Right lung (tissue), 10 donors: ENCODE results near the gene NDUFB2. TPM values are rescaled to one million over a fixed set of nuclear protein-coding genes. Genes with fewer than 3 reads are reported as not detected.
"Not testable (repeated sequence)": the region's sequence is repeated elsewhere in the genome, so short reads cannot be mapped to it uniquely, and the experiment has no call there.

Source experiments
- DNase-seq, 2 donors: peaks; one replicate each; pipeline ENCODE4 v3.0.0-alpha.2; 2013
- long read RNA-seq, 8 donors: transcript quantifications; one replicate each; lab custom pipeline, GENCODE V29; 2026
- polyA plus RNA-seq, 5 donors: library from polyadenylated mRNA; unstranded; fragments of 120-200 nt; gene quantifications; one replicate each; pipeline versions ENCODE4 v1.2.1 to v1.2.3, GENCODE V29; 2013; ENCODE audit warnings: inconsistent platforms in 1 of 5, low replicate concordance in 1 of 5; ENCODE audit not compliant: insufficient read length in 5 of 5, insufficient read depth in 1 of 5

NDUFB2 gene
- polyA plus RNA-seq: 100 to 1,000 TPM; 110 to 211 (median 135) TPM
- long read RNA-seq, donor 1, transcript NDUFB2-201 (4 exons, 504 nt): major isoform, 260 of 428 reads
- long read RNA-seq, donor 1, transcript NDUFB2-207 (3 exons, 1,101 nt): minor isoform, 12 of 428 reads
- long read RNA-seq, donor 1, transcript NDUFB2-214 (3 exons, 665 nt): minor isoform, 17 of 428 reads
- long read RNA-seq, donor 1, partial matches to known transcripts: 134 of 428 reads
- long read RNA-seq, donor 1, other reads (novel, unspliced or antisense): 0 of 428 reads
- long read RNA-seq, donor 2, transcript NDUFB2-214 (3 exons, 665 nt): minor isoform, 7 of 221 reads
- long read RNA-seq, donor 2, transcript NDUFB2-201 (4 exons, 504 nt): major isoform, 137 of 221 reads
- long read RNA-seq, donor 2, transcript NDUFB2-207 (3 exons, 1,101 nt): minor isoform, 6 of 221 reads
- long read RNA-seq, donor 2, partial matches to known transcripts: 71 of 221 reads
- long read RNA-seq, donor 2, other reads (novel, unspliced or antisense): 0 of 221 reads
- long read RNA-seq, donor 3, transcript NDUFB2-207 (3 exons, 1,101 nt): minor isoform, 7 of 381 reads
- long read RNA-seq, donor 3, transcript NDUFB2-201 (4 exons, 504 nt): major isoform, 195 of 381 reads
- long read RNA-seq, donor 3, transcript NDUFB2-214 (3 exons, 665 nt): minor isoform, 25 of 381 reads
- long read RNA-seq, donor 3, partial matches to known transcripts: 153 of 381 reads
- long read RNA-seq, donor 3, other reads (novel, unspliced or antisense): 0 of 381 reads
- long read RNA-seq, donor 4, transcript NDUFB2-201 (4 exons, 504 nt): major isoform, 102 of 186 reads
- long read RNA-seq, donor 4, transcript NDUFB2-214 (3 exons, 665 nt): minor isoform, 12 of 186 reads
- long read RNA-seq, donor 4, transcript NDUFB2-207 (3 exons, 1,101 nt): minor isoform, 6 of 186 reads
- long read RNA-seq, donor 4, partial matches to known transcripts: 64 of 186 reads
- long read RNA-seq, donor 4, other reads (novel, unspliced or antisense): 0 of 186 reads
- long read RNA-seq, donor 5, transcript NDUFB2-214 (3 exons, 665 nt): minor isoform, 17 of 479 reads
- long read RNA-seq, donor 5, transcript NDUFB2-201 (4 exons, 504 nt): major isoform, 283 of 479 reads
- long read RNA-seq, donor 5, transcript NDUFB2-207 (3 exons, 1,101 nt): minor isoform, 18 of 479 reads
- long read RNA-seq, donor 5, partial matches to known transcripts: 144 of 479 reads
- long read RNA-seq, donor 5, other reads (novel, unspliced or antisense): 12 of 479 reads
- long read RNA-seq, donor 6, transcript NDUFB2-207 (3 exons, 1,101 nt): minor isoform, 10 of 349 reads
- long read RNA-seq, donor 6, transcript NDUFB2-201 (4 exons, 504 nt): major isoform, 225 of 349 reads
- long read RNA-seq, donor 6, transcript NDUFB2-214 (3 exons, 665 nt): minor isoform, 17 of 349 reads
- long read RNA-seq, donor 6, partial matches to known transcripts: 94 of 349 reads
- long read RNA-seq, donor 6, other reads (novel, unspliced or antisense): 0 of 349 reads
- long read RNA-seq, donor 7, transcript NDUFB2-207 (3 exons, 1,101 nt): minor isoform, 12 of 320 reads
- long read RNA-seq, donor 7, transcript NDUFB2-201 (4 exons, 504 nt): major isoform, 227 of 320 reads
- long read RNA-seq, donor 7, transcript NDUFB2-214 (3 exons, 665 nt): minor isoform, 6 of 320 reads
- long read RNA-seq, donor 7, partial matches to known transcripts: 72 of 320 reads
- long read RNA-seq, donor 7, other reads (novel, unspliced or antisense): 0 of 320 reads
- long read RNA-seq, donor 8, transcript NDUFB2-201 (4 exons, 504 nt): major isoform, 80 of 131 reads
- long read RNA-seq, donor 8, transcript NDUFB2-214 (3 exons, 665 nt): minor isoform, 6 of 131 reads
- long read RNA-seq, donor 8, partial matches to known transcripts: 42 of 131 reads
- long read RNA-seq, donor 8, other reads (novel, unspliced or antisense): 0 of 131 reads

- peak; percentile 92 to 93 for DNase-seq
These were observed at the start of gene NDUFB2 for GRCh38 chr7:140696680-140697446. Gene NDUFB2 (plus strand): TSS chr7:140696708. CDS start chr7:140696745, 37 bp downstream.

GRCh38 chr7:140646931-140647647 is 49.4 kb upstream of the NDUFB2 start:
- no peak for DNase-seq

- no peak for DNase-seq
These were observed 46.8 kb upstream of the NDUFB2 start for GRCh38 chr7:140649556-140650205.

- no peak for DNase-seq
These were observed 46.1 kb upstream of the NDUFB2 start for GRCh38 chr7:140650367-140650766.

- DNase-seq: peak in 1 of 2 donors; percentile 77
These were observed 43.0 kb upstream of the NDUFB2 start for GRCh38 chr7:140653319-140654108.

GRCh38 chr7:140654109-140654387 is 42.5 kb upstream of the NDUFB2 start:
- DNase-seq: no peak

GRCh38 chr7:140654661-140655060 is 41.8 kb upstream of the NDUFB2 start:
- DNase-seq: no peak

GRCh38 chr7:140655511-140656408 is 40.7 kb upstream of the NDUFB2 start:
- DNase-seq: no peak

- DNase-seq: peak in 1 of 2 donors; percentile 62
These were observed 39.7 kb upstream of the NDUFB2 start for GRCh38 chr7:140656548-140657515.

GRCh38 chr7:140657891-140658290 is 38.6 kb upstream of the NDUFB2 start:
- no peak for DNase-seq

GRCh38 chr7:140659856-140660255 is 36.7 kb upstream of the NDUFB2 start:
- no peak for DNase-seq

GRCh38 chr7:140661124-140661523 is 35.4 kb upstream of the NDUFB2 start:
- DNase-seq: no peak

- DNase-seq: not testable (repeated sequence)
These were observed 33.6 kb upstream of the NDUFB2 start for GRCh38 chr7:140662938-140663337.

GRCh38 chr7:140667476-140667875 is 29.0 kb upstream of the NDUFB2 start:
- DNase-seq: no peak

- DNase-seq: no peak
These were observed 27.9 kb upstream of the NDUFB2 start for GRCh38 chr7:140668641-140669040.
